Measurements from ENCODE around the gene RGS6.

RGS6 gene

GRCh38 chr14:72017290-72017689 is 85.1 kb downstream of the RGS6 start:
- no peak for DNase-seq

- DNase-seq, result no peak
Observed at GRCh38 chr14:72023128-72024042, 91.2 kb downstream of the RGS6 start.

- peak; percentile 54 for DNase-seq
Observed at GRCh38 chr14:72024043-72024407, 91.8 kb downstream of the RGS6 start.

GRCh38 chr14:72024504-72024903 is 92.3 kb downstream of the RGS6 start:
- no peak for DNase-seq

GRCh38 chr14:72026536-72026935 is 94.3 kb downstream of the RGS6 start:
- DNase-seq, result no peak

GRCh38 chr14:72027061-72027460 is 94.8 kb downstream of the RGS6 start:
- DNase-seq, result no peak

- no peak for DNase-seq
Observed at GRCh38 chr14:72033365-72033764, 101.1 kb downstream of the RGS6 start.

- DNase-seq, result no peak
Observed at GRCh38 chr14:72040528-72040927, 108.3 kb downstream of the RGS6 start.

- DNase-seq, result no peak
Observed at GRCh38 chr14:72045271-72045670, 113.0 kb downstream of the RGS6 start.

GRCh38 chr14:72045885-72046284 is 113.7 kb downstream of the RGS6 start:
- DNase-seq, result no peak

- no peak for DNase-seq
Observed at GRCh38 chr14:72049462-72049861, 117.2 kb downstream of the RGS6 start.

- DNase-seq, result no peak
Observed at GRCh38 chr14:72052356-72052755, 120.1 kb downstream of the RGS6 start.

GRCh38 chr14:72053651-72054050 is 121.4 kb downstream of the RGS6 start:
- DNase-seq, result no peak

- no peak for DNase-seq
Observed at GRCh38 chr14:72054911-72055310, 122.7 kb downstream of the RGS6 start.

GRCh38 chr14:72057701-72058285 is 125.6 kb downstream of the RGS6 start:
- DNase-seq, result no peak

GRCh38 chr14:72060460-72060859 is 128.2 kb downstream of the RGS6 start:
- no peak for DNase-seq

- no peak for DNase-seq
Observed at GRCh38 chr14:72060917-72061316, 128.7 kb downstream of the RGS6 start.

- no peak for DNase-seq
Observed at GRCh38 chr14:72061718-72062117, 129.5 kb downstream of the RGS6 start.

GRCh38 chr14:72063761-72064282 is 131.6 kb downstream of the RGS6 start:
- DNase-seq, result no peak

GRCh38 chr14:72064501-72064900 is 132.3 kb downstream of the RGS6 start:
- DNase-seq, result no peak

GRCh38 chr14:72070458-72070857 is 138.2 kb downstream of the RGS6 start:
- DNase-seq, result no peak

- DNase-seq, result no peak
Observed at GRCh38 chr14:72075649-72076334, 143.6 kb downstream of the RGS6 start.

GRCh38 chr14:72081137-72081536 is 148.9 kb downstream of the RGS6 start:
- no peak for DNase-seq

- no peak for DNase-seq
Observed at GRCh38 chr14:72084935-72085334, 152.7 kb downstream of the RGS6 start.

Measured in CD4-positive, alpha-beta T cell treated with Interleukin-4 for 4 hours (primary cell).